ENCODE results near the gene ANAPC13.

DNA sequence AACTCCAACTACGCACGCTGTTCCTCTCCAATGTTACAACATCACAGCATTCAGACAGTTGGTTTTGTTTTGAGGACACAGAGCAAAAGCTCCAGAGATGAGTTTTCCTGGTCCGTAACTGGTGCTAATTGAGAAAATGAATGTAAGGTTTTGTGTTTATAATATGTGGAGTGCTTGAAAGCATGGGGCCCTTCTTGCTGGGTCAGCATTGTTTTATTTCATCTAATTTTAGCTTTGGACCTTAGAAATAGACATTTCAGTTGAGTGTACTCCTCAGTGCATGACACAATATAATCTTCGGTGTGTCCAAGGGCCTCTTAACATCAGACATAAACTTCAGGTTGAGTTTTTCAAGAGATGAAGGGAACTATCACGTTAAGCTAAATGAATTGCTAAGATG, 37.1 kb downstream of the ANAPC13 start:
- TF ChIP-seq, protein P1, sequence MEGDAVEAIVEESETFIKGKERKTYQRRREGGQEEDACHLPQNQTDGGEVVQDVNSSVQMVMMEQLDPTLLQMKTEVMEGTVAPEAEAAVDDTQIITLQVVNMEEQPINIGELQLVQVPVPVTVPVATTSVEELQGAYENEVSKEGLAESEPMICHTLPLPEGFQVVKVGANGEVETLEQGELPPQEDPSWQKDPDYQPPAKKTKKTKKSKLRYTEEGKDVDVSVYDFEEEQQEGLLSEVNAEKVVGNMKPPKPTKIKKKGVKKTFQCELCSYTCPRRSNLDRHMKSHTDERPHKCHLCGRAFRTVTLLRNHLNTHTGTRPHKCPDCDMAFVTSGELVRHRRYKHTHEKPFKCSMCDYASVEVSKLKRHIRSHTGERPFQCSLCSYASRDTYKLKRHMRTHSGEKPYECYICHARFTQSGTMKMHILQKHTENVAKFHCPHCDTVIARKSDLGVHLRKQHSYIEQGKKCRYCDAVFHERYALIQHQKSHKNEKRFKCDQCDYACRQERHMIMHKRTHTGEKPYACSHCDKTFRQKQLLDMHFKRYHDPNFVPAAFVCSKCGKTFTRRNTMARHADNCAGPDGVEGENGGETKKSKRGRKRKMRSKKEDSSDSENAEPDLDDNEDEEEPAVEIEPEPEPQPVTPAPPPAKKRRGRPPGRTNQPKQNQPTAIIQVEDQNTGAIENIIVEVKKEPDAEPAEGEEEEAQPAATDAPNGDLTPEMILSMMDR (conservative IDR thresholded peaks at IDR 0.05 in 1 of 2, IDR thresholded peaks at IDR 0.05 in 1 of 2; ENCODE audit: extremely low read depth in 1 of 2, insufficient read depth in 1 of 2, low read depth in 1 of 2, low read length in 2 of 2): no peak
- TF ChIP-seq EZH2 (IDR thresholded peaks at IDR 0.05; ENCODE audit: borderline replicate concordance, low read length): no peak

All from mammary epithelial cell (primary cell).